NCI-H146 (cell line): ENCODE measurements around the gene OPCML.
A peak's percentile ranks its signal among the peaks of the same experiment; 100 is the strongest.

Experiments
- DNase-seq: peaks from one replicate; lab custom pipeline; 2025; lab: John Stamatoyannopoulos, UW

Gene OPCML

DNA sequence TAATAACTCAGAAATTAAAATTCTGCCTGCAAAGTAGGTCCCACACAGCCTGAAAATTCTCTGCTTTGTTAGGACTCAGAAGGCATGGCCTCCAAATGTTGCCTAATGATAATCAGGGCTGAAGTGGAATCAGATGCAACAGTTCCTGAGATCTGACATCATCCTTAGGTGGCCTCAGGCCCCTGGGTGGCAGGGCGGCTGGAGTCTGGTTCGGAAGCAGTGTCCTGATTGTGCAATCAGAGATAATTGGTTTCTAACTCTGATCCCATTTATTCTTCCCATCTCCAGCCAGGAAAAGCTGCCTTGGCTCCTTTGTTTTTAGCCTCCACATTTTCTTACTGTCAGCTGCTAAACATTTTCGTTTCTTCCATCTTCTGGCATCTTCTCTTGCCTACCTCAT is 399.3 kb downstream of the OPCML start:
- DNase-seq: no peak

DNA sequence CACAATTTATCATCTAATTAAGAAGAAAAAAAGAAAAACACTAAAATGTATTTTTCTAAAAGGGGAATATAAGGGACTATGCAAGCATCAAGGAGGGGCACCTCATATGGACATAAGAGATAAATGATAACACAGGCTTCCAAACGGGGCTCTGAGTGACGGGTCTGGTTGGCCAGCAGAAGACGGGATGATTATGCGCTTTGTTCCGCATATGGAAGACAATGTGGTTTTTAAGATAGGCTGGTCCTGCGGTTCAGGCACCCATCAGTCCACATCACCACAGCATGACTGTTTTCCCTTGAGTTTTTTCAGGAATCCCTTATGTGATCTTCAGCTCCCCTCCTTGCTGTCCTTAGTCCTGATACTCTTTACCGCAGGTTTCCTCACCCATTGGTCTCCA is 404.6 kb downstream of the OPCML start:
- DNase-seq: no peak

DNA sequence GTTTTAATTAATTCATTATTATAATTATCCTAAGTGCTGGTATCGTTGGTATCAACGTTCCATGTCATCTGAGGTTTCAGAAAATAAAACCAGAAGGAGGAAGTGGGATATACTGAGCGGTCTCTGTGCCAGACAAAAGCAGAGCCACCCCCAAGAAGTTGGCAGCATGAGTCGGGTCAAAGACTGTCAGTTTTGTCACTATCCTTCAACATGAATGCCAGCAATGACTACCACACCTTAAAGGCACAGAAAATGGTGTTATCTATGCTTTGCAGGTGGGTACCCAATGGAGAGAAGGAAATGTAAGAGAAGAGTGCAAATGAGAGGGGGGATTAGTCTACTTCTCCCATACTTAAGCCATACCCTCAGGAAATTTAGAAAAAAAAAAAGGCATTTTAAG is 408.5 kb downstream of the OPCML start:
- DNase-seq: no peak

DNA sequence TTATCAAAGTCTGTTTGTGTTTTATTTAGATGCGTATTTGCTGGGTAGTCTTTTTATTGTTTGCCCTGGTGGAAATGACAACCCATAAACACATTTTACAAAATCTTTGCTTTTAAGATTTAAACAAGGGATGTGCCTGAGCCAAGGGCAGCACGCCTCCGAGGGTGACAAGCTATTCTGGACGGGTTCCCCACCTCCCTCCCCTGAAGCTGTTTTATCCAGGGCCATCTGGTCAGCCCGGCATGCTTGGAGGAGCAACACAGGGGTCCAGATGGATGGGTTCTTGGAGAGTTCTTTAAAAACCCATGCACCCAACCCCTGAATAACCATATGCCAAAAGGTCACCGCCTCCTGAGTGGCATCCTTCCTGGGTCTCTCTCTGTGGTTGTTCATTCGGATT is 408.9 kb downstream of the OPCML start:
- no peak for DNase-seq

DNA sequence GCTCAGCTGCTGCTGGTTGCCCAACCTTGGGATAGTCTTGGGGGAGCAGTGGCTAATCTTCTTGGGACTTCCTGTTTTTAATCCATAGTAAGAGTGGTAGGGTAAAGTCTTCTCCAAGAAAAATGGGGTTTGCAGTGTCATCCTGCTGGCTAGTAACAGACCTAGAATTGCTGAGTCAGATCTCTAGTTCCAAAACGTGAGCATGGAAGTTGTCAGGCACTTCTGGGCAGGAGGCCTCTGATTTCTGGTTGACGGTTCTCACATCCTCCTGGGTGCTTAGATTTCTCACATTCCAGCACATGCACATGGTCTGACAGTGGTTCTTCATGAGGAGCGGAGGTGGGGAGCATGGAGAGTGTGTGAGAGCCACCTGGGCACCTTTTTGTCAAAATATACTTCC is 410.0 kb downstream of the OPCML start:
- no peak for DNase-seq

DNA sequence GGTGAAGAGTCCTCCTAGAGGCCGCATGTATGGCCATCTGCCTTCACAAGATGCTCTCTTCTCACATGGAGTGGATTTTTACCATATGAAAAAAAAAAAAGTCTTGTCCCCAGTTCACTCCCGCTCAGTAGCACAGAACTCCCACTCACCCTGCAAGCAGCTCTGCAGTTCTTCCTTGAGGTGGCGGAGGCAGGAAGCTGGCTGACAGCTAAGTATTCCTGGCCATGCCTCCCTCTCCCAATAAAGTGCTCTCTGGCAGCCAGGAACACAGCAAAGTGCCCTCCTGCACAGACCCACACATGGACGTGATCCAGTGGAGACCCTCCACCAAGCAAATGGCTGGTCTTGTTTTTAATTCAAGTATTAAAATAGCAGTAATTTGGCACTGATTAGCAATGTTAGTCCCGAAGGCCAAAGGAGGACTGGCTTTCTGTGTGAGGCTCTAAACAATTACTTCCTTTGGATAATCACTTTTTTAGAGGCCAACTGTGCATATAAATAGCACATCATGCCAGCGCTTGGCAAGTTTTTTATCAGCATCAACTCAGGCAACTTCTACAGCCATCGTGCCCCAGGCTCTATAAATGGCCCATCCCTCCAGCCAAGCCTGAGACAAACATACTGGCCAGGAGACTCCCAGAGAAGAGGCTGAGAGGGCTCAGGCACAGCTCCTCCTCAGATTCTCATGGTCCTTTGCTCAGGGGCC is 413.6 kb downstream of the OPCML start:
- DNase-seq: no peak

DNA sequence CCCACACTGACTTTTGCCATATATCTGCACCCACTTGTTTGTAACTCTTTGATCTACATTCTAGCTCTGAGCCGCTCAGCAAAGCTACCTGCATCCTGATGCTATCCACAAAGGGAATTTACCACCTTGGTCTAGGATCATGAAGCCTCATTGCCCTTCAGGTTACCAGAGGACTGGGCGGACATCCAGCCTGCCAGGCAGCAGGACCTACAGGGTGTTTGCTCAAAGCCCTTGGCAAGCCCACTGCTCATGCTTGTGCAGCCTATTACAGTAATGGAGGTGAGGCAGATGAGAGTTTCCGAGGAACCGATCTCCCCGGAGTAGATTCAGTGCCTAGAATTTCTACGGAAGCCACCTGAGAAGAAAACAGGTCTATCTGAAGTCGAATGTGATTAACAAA is 417.2 kb downstream of the OPCML start:
- no peak for DNase-seq

DNA sequence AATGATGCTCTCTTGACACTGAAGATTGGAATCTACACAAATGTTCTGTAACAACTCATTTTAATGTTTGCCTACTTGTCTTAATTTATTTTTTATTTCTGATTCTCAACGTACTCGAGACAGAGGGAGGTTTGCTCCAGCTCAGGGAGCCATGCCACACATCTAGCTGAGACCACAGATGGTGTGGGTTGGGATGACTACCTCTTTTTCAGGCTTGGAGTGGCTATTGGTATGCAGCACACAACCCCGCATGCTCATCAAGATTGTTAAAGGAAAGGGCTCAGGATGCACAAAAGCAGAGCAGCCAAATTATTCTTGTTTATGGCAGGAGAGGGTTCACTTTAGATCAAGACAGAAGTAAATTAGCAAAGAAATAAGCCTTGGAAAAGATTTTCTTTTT is 424.5 kb downstream of the OPCML start:
- DNase-seq: no peak

DNA sequence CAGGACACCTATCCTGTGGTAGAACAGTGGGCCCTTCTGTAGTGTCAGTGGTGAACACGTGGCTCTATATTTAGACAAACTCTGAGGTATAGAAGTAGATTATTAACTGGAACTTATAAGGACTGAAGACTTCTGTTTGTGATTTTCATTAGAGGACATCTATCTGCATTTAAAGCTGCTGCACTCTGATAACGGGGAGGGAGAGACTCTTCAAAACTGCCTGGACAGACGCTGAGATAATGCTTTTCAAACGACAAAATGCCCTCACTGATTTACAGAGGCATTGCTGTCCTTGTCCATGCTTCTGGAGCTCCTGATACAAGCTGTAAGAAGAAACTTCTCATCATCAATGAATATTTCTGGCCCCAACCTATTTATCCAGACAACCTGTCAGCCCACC is 425.2 kb downstream of the OPCML start:
- no peak for DNase-seq

DNA sequence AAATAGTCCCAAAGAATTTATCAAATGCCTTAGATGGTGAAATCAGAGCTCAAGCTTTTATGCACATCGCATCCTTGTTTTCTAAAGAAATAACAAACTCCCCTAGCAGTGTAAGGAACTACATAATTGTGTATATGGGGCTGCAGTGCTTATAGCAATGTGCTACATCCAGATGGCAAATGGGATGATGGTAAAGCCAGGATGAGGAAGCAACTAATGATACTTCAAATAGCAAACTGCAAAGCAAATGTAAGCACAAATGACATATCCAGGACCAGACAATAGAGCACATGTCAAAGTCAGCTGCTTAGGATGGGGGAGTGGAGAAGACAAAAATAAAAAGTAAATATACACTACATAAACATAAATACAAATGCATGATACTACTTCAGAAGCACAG is 425.9 kb downstream of the OPCML start:
- DNase-seq: no peak

DNA sequence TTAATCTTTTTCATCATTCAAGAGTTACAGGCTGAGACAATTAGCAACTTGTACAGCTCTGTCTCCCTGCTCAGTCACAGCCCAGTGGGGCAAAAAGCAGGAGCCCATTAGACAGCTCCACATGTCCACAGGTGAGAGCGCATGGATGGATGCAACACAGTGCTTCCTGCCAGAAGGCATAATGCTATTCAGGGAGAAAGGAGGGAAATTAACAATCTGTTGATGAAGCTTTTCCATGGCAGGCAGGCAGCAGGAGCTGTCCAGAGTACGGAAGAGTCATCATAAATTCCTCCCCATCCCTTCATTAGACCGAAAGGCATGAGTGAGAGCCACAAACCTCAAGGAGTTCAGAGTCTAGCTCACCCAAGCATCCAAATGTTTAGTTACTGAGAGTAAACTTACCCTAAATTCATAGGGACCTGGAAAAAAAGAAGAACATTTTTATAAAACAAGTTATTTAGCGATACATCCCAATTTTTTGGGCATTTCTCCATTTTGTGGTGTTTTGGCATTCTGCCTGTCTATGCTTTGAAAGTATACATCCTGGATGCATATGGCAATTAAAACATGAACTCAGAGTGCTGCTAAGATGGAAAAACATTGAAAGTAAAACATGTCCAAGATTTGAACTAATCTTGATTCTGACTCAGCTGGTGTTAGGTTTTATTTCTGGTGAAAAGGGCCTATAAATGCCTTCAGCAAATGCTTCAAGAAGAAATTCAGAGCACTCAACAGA is 428.1 kb downstream of the OPCML start:
- DNase-seq: no peak

DNA sequence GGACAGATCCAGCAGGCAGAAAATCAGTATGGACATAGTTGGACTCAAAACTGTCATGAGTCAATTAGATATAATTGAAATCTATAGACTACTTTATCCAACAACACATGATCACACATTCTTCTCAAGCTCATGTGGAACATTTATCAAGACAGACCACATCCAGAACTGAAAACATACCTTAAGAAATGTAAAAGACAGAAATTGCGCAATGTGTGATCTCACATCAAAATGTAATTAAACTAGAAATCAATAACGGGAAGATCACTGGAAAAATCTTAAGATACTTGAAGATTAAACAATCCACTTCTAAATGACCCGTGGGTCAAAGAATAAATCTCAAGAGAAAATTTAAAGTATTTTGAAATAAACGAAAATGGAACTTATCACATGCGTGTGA is 435.3 kb downstream of the OPCML start:
- DNase-seq: no peak

DNA sequence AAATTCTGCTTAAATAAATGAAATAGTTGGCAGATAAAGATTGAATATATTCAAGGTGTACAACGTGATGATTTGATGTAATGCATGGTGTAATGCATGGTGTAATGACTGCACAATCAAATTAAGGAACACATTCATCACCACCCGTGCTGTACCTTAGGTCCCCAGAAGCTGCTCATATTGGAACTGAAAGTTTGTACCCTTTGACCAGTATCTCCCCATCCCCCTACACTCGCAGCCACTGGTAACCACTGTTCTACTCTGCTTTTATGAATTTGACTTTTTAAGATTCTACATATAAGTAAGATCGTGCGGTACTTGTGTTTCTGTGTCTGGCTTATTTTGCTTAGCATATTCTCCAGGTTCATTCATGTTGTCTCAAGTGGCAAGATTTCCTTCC is 445.8 kb downstream of the OPCML start:
- no peak for DNase-seq

DNA sequence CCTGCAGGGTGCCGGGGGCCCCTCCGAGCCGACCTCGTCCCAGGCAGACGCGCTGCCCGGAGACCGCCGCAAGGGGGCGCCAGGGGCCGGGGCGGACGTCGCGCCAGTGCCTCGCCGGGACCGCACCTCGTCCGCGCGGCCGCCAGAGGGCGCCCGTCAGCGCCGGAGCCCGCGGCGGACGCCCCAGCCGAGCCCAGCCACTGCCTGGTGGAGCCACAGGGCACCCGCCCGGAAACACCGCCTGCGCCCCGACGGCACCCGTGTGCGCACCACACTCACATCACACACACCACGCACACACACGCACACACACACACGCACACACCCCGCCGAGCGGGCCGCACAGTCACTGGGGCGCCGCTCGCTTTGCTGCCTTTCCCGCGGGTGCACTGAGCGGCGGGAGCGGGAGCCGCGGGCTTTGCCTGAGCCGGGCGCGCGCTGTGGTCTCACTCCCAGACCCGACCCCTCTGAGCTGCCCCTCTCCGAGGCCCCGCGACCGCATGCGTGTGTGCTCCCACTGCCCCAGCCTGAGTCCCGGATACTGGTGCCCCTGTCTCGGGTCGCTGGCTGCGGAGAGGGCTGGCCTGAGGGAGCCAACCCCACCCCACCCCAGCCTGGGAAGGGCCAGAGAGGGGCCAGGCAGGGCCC is 449.3 kb downstream of the OPCML start:
- DNase-seq: peak; percentile 33

DNA sequence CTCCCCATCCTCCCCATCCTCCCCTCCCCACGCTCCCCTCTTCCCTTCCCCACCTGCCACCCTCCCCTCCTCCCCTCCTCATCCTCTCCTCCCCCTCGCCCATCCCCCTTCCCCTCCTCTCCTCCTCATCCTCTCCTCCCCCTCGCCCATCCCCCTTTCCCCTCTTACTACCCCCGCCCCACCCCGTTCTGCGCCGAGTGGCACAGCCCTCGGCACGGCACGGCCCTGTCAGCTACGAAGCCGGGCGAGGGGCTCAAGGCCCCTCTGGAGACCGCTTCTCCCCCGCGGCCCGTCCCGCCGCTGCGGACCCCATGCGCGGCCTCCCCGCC is 449.9 kb downstream of the OPCML start:
- peak; percentile 56 for DNase-seq

DNA sequence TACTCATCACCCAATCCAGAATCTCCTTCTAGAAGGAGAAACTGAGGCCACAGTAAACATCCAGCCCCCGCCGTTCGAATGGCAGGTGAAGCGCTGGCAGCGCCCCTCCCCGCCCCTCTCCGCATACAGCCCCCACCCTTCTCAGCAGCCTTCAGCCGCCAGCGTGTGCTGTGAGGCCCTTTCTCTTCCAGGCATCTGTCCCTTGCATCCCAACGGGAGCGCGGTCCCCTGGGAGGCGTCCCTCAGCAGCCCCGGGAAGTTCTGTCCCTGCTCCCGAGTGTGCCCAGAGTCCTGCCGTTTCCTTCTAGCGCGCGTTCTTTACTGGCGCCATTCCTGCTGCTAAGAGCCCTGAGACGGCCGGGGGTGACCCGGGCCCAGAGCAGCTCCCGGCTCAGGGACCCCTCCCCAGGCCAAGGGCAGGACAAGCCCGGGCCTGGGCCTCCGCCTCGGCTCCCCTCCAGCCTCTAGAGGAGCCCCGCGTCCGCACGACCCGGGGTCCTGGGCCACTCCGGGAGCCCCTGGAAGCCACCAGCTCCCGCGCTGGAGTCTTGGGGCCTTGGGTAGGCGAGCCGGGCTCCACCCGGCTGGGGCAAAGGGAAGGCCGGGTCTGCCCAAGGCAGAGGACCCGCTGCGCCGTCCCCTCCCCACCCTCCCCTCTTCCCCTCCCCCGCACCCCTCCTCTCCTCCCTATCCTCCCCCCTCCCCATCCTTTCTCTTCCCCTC is 450.4 kb downstream of the OPCML start:
- DNase-seq: no peak

DNA sequence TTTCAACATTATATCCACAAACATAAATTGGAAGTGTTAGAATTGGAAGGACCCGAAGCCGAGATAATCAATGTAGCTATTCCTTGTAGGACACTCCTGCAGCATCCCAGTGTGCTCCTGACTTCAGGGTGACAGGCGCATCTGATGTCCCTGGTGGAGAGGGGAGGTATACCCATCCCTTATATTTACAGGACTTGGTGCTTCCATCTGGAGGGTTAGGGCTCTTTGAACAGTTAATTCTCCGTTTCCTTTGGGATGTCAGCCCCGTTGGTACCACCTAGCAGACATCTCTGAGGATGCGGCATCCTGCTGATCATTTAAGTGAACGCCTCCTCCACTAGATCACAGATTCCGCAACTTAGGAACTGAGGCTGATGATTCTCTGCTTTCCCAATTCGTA is 451.3 kb downstream of the OPCML start:
- DNase-seq: no peak

DNA sequence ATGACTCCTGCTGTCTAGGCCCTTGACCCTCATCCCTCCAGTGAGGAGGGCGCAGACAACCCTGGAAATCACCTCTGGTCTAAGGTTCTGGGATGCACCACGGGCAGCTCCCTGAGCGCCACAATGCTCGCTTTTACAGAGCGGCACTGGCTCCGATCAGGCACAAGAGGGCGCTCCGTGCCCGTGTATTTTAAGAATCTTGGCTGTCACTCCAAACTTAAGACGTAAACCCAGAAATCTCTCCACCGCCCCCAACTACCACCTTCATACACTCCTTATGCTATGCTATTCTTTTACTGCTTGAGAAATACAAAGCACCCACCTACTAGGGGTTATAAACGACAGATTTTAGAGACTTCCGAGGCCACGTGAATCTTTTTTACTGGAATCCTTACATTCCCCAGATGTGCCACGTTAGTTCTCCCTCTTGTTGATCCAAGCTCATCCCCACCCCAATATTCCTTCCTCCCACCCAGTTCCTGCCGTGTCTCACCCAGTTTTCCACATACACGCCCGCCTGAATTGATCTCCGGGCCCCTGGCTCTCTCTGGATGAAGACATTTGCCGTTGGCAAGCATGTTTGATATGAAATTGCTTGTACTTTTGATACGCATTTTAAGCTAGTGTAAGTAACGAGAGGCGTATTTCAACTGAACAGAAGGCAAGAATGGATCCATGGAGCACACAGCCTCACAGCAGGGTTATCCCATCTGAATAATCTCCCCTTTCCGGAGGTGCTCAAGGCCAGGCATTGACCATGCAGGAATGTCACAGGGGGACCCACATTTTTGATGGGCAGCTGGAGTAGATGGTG is 453.5 kb downstream of the OPCML start:
- DNase-seq: peak; percentile 25

DNA sequence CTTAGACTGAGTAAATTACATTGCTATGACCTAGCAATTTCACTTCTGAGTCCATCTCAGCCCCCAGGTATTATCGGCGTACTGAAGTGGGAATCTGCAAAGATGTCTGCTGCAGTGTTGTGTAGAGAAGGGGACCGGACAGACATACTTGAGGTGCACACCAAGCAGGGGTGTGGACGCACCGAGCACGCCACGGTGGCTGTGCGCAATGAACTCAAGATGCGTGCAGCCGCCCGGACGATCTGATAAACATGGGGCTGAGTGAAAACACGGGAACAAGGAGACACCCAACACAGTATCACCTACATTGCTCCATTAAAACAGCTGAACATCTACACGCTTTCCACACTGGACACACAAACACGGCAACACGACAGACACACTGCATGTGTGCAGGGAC is 454.3 kb downstream of the OPCML start:
- DNase-seq: no peak

DNA sequence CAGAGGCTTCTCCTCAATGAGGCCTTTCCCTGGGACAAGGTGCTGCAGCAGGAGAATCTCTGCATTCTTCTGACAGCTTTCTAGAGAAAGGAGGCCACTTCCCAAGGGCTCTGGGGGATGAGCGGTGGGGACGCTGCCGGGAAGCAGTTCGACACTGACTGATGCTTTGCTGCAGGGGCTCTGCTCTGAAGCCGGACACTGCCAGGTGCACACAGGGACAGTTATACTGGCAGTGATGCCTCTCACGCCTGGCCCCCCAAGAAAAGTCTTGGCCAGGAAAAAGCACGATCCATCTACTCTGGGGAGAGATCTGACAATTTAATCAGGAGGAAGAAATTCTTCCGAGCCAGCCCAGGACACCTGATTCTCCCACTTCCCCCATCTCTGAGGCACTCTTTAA is 456.9 kb downstream of the OPCML start:
- no peak for DNase-seq

DNA sequence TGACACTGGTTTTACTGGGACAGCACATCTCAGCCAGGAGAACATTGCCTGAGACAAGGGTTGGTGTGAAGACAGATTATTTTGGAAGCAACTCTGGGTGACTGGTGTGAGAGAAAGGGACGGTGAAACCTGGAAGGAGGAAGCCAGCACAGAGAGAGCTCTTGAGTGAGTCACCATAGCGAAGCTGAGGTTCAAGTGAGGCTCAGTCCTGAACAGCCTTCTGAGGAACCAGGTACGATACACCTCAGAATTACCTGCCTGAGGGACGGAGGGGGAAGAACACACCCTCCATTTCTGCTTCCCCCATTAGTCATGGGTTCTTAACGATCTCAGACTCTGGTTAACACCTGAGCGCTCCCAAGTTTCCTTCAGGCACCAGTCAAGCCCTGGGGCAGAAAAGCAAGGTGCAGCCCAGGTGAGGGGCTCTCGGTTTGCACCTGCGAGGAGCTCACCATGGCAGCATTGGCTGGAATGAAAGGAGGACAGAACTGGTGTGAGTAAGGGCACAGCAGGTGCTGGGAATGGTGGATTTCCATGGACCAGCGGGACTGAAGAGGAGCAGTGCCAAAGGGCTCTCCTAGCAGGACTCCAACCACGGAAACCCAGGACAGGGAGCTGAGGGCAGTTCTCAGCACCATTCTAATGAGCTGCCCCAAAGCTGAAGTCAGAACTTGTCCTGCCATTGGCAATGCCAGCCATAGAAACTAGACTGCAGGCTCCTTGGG is 459.3 kb downstream of the OPCML start:
- no peak for DNase-seq
